GM12878 (cell line): Measurements from ENCODE around the gene SLFN11. TPM values are rescaled to one million over a fixed set of nuclear protein-coding genes. Genes with fewer than 3 reads are reported as not detected.

Source experiments
- ATAC-seq: fragments of 200-7000 bp; cut with Tn5 transposase; 3 replicates; pipeline ENCODE4 v1.9.1; 2020; ENCODE audit warnings: mild to moderate bottlenecking, moderate library complexity
- BruUV-seq: library from RNA; stranded (reverse); fragments of 400-500 nt; replicated peaks from 2 replicates; lab custom pipeline; 2021; lab: Mats Ljungman, UMichigan
- CTCF ChIA-PET: fragments of 300-600 bp; sonication (Branson Sonifier 250); formaldehyde crosslinking; extraction: SDS; loops from one replicate; lab custom pipeline; 2021; ENCODE audit warnings: inconsistent platforms; lab: Yijun Ruan, JAX
- POLR2A ChIA-PET: fragments of 350-600 bp; formaldehyde crosslinking; extraction: SDS; loops from one replicate; lab custom pipeline; 2021; ENCODE audit warnings: inconsistent platforms; lab: Charles Lee
- RAD21 ChIA-PET: fragments of 300-600 bp; sonication (Branson Sonifier 250); formaldehyde crosslinking; loops from one replicate; lab custom pipeline; 2023; ENCODE audit warnings: antibody characterized with exemption; ENCODE audit not compliant: unreplicated experiment; lab: Charles Lee
- SMC1A ChIA-PET: fragments of 300-600 bp; sonication (Branson Sonifier 250); formaldehyde crosslinking; loops from one replicate; lab custom pipeline; 2023; ENCODE audit not compliant: unreplicated experiment, uncharacterized antibody; lab: Charles Lee
- DNase-seq: peaks from one replicate; pipeline ENCODE4 v3.0.0-alpha.2; 2011; ENCODE audit warnings: low read depth, low spot score
- FAIRE-seq: peaks from 3 replicates; lab custom pipeline; 2011; peaks lifted over from hg19 to GRCh38; lab: Jason Lieb, UNC
- H2AFZ ChIP-seq: 2 replicates; pipeline ENCODE4 v1.6.0; 2011; ENCODE audit warnings: low read depth, low read length, control low read depth; ENCODE audit not compliant: control insufficient read depth
- H3K27ac ChIP-seq: 2 replicates; pipeline ENCODE4 v1.5.1; 2011; ENCODE audit warnings: control low read depth; ENCODE audit not compliant: control insufficient read depth, insufficient read depth
- H3K27me3 ChIP-seq, 2 experiments: replicated peaks in 1 of 2; 2 replicates each; pipeline versions ENCODE4 v1.6.0 to v1.6.1; 2011; ENCODE audit warnings: low read length in 1 of 2; ENCODE audit not compliant: control insufficient read depth in 2 of 2, insufficient read depth in 2 of 2
- H3K36me3 ChIP-seq, 2 experiments: 2 replicates each; pipeline ENCODE4 v1.5.1; 2011; ENCODE audit warnings: low read length in 1 of 2; ENCODE audit not compliant: control insufficient read depth in 2 of 2, insufficient read depth in 2 of 2
- H3K4me1 ChIP-seq: 2 replicates; pipeline ENCODE4 v1.6.1; 2011; ENCODE audit warnings: mild to moderate bottlenecking, low read length, moderate library complexity, mixed read lengths; ENCODE audit not compliant: control insufficient read depth, insufficient read depth
- H3K4me2 ChIP-seq: 2 replicates; pipeline ENCODE4 v1.6.0; 2011; ENCODE audit warnings: control low read depth; ENCODE audit not compliant: control insufficient read depth, insufficient read depth
- H3K4me3 ChIP-seq: fragments of 200-600 bp; sonication (generic); 2 replicates; pipeline ENCODE4 v1.5.1; 2016
- H3K79me2 ChIP-seq: 2 replicates; pipeline ENCODE4 v1.6.0; 2011; ENCODE audit warnings: low read length; ENCODE audit not compliant: control insufficient read depth, insufficient read depth
- H3K9ac ChIP-seq: 2 replicates; pipeline ENCODE4 v1.8.0; 2011; ENCODE audit warnings: low read length, control low read depth, mixed read lengths; ENCODE audit not compliant: control insufficient read depth, insufficient read depth
- H3K9me3 ChIP-seq: replicated peaks from 3 replicates; pipeline ENCODE4 v1.5.1; 2011; ENCODE audit warnings: mild to moderate bottlenecking, low read length; ENCODE audit not compliant: control insufficient read depth, insufficient read depth
- H4K20me1 ChIP-seq: 2 replicates; pipeline ENCODE4 v1.6.0; 2011; ENCODE audit not compliant: control insufficient read depth, insufficient read depth
- ASH2L ChIP-seq: fragments of 300-600, 200-600 bp; sonication (generic); IDR thresholded peaks from 2 replicates; pipeline ENCODE4 v1.6.1; 2017; ENCODE audit warnings: low read depth, mild to moderate bottlenecking, borderline replicate concordance
- FOS ChIP-seq: IDR thresholded peaks from 3 replicates; pipeline ENCODE4 v1.6.1; 2011; ENCODE audit warnings: borderline replicate concordance; ENCODE audit not compliant: insufficient read length; ENCODE audit errors: extremely low read depth
- SMAD1 ChIP-seq: fragments of 450-650 bp; IDR thresholded peaks from 2 replicates; pipeline ENCODE4 v1.6.1; 2018; ENCODE audit warnings: mild to moderate bottlenecking, low read depth; ENCODE audit not compliant: partially characterized antibody
- SP1 ChIP-seq: IDR thresholded peaks from one replicate; pipeline ENCODE4 v1.6.1; 2011; ENCODE audit warnings: low read depth, low read length
- STAT1 ChIP-seq: fragments of 450-650 bp; conservative IDR thresholded peaks from 2 replicates; pipeline ENCODE4 v1.6.1; 2014; ENCODE audit warnings: antibody characterized with exemption, mild to moderate bottlenecking
- ZBED1 ChIP-seq: IDR thresholded peaks from 2 replicates; pipeline ENCODE4 v1.6.1; 2016; ENCODE audit warnings: borderline replicate concordance
- ZSCAN29 ChIP-seq: fragments of 450-650 bp; IDR thresholded peaks from 2 replicates; pipeline ENCODE4 v1.6.1; 2017; ENCODE audit warnings: mild to moderate bottlenecking, moderate library complexity
- WGBS: methylation state at CpG from one replicate; pipeline ENCODE4 v1.1.6; 2016; ENCODE audit warnings: low lambda C conversion rate; ENCODE audit not compliant: insufficient replicate concordance, insufficient coverage; ENCODE audit errors: missing lambda C conversion rate; 5-methylcytosine and 5-hydroxymethylcytosine counted together
- in situ Hi-C: fragments of 300-500 bp; cut with MboI; formaldehyde crosslinking; loops from 9 replicates; pipeline ENCODE4 v1.14.3; 2018; ENCODE audit warnings: mixed read lengths
- intact Hi-C: fragments of 100-400 bp; cut with micrococcal nuclease; formaldehyde crosslinking; loops from one replicate; pipeline ENCODE4 v1.14.2; 2022; ENCODE audit not compliant: unreplicated experiment
- polyA plus RNA-seq, 11 experiments: library from polyadenylated mRNA; depleted of rRNA in 4 of 11; unstranded in 6 of 11; stranded (reverse) in 5 of 11; fragments of >200 nt; fragmentation: Nextera tagmentation in 4 of 11; fragmentation: Illumina TruSeq in 1 of 11; extraction: Ambion mirVana in 4 of 11; extraction: Trizol in 1 of 11; gene quantifications; 1 replicate in 1 of 11; 2 replicates in 10 of 11; pipeline versions ENCODE4 v1.2.1 to v1.2.3, GENCODE V29; 2011 to 2016; ENCODE audit warnings: inconsistent platforms in 2 of 11, missing spikeins in 2 of 11, low read depth in 1 of 11
- total RNA-seq, 4 experiments: library from RNA; depleted of rRNA in 3 of 4; stranded (reverse); fragments of >200 nt in 3 of 4; fragmentation: Illumina TruSeq in 1 of 4; extraction: Trizol in 1 of 4; gene quantifications; 2 replicates each; pipeline versions ENCODE4 v1.2.1 to v1.2.3, GENCODE V29; 2013 to 2021
- TF ChIP-seq, protein P1 (sequence below): fragments of 450-650 bp; conservative IDR thresholded peaks from 2 replicates; pipeline ENCODE4 v1.6.1; 2017; ENCODE audit warnings: mild to moderate bottlenecking, moderate library complexity
- TF ChIP-seq, protein P2 (sequence below): fragments of 150-350 bp; IDR thresholded peaks from 2 replicates; pipeline ENCODE4 v1.6.1; 2016; ENCODE audit warnings: low read depth, low read length
- TF ChIP-seq, protein P3 (sequence below): IDR thresholded peaks from 2 replicates; pipeline ENCODE4 v1.6.1; 2011; ENCODE audit warnings: borderline replicate concordance, low read depth, mild to moderate bottlenecking, moderate library complexity, low read length; ENCODE audit not compliant: insufficient read depth, poor library complexity, severe bottlenecking
- TF ChIP-seq, protein P4 (sequence below): IDR thresholded peaks from 2 replicates; pipeline ENCODE4 v1.6.1; 2012; ENCODE audit warnings: mild to moderate bottlenecking, low read depth, low read length

Gene SLFN11
- total and polyA plus RNA-seq, 10 of the 15 experiments (the other 5 are each of a cell fraction or from before 2014, with no cell fraction given), result 2.1 to 38.9 (median 30.6) TPM

DNA sequence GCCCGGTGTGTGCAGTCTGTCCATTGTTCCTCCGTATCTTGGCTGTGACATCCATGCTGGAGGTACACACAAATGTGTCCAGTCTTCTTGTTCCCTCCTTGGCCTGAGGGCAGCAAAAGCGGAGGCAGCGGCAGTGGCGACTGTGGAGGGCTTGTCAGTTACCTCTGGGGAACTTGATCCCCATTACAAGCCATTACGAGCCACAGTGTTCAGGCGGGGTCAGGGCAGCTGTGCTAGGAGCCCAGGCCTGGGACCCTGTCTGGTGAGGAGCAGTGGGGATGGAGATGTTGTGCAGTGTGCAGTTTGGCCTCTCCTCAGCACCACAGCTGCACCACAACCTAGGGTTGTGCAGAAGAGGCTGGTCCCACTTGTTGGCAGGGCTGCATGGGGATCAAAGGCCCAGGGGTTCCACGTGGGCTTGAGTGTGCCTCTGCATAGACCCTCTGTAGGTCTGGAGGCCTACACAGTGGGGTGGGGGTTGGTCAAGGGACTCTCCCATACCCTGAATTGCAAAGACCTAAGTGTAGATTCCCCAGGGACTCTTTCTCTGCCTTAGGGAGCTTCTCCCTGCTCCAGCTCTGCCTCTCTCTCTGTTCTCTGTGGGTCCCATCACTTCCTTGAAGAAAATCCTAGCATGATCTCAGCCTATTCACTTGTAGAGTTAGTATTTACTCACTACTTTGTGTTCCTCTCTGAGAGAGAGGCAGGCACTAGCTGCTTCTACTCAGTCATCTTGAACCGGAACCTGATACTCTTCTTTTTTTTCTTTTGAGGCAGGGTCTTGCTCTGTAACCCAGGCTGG, 58.8 kb downstream of the SLFN11 start:
- BruUV-seq, result no TSS peak
- 88% methylated on average over 9 of the region's 9 CpGs for WGBS
- ChIA-PET RAD21 (interaction anchor here (0.8 to 5.9 kb wide), 5 partner anchors 54 to 222 kb away, joined by 3 to 171 read pairs (median 15); partner anchors contain the start of gene SLFN12L), CTCF (interaction anchor here (1.6 to 6.7 kb wide), 3 partner anchors 140 to 239 kb away, joined by 3 to 321 read pairs (median 7); partner anchors contain the start of gene SLFN12L), SMC1A (interaction anchor here (0.6 to 9.1 kb wide), 5 partner anchors 12 to 222 kb away, joined by 3 to 251 read pairs (median 3); partner anchors contain the start of gene SLFN12L), POLR2A (interaction anchor here (1.4 kb wide), 1 partner anchor 220 kb away, joined by 4 read pairs; no protein-coding TSS in a partner anchor)
- Histone ChIP-seq H3K4me3 (no peak overlapping the region), H3K9ac (no peak overlapping the region), H4K20me1 (no peaks in the 10 kb centered on the region), H3K79me2 (no peaks in the 10 kb centered on the region), H3K4me1 (peaks cover 9% of the 10 kb centered on the region), H3K4me2 (no peak overlapping the region), H3K27ac (no peak overlapping the region), H2AFZ (no peak overlapping the region), H3K36me3 (no peaks in the 10 kb centered on the region), H3K9me3 (no peaks in the 10 kb centered on the region), H3K27me3 (no peaks in the 10 kb centered on the region)
- in situ Hi-C loops (loop anchor here (5.0 kb wide), 2 partner anchors 223 to 433 kb away; partner anchors contain the start of gene SLFN12L), intact Hi-C loops (no loop called here)
- ATAC-seq, result no peak
- no peak for FAIRE-seq
- TF ChIP-seq, protein P1, sequence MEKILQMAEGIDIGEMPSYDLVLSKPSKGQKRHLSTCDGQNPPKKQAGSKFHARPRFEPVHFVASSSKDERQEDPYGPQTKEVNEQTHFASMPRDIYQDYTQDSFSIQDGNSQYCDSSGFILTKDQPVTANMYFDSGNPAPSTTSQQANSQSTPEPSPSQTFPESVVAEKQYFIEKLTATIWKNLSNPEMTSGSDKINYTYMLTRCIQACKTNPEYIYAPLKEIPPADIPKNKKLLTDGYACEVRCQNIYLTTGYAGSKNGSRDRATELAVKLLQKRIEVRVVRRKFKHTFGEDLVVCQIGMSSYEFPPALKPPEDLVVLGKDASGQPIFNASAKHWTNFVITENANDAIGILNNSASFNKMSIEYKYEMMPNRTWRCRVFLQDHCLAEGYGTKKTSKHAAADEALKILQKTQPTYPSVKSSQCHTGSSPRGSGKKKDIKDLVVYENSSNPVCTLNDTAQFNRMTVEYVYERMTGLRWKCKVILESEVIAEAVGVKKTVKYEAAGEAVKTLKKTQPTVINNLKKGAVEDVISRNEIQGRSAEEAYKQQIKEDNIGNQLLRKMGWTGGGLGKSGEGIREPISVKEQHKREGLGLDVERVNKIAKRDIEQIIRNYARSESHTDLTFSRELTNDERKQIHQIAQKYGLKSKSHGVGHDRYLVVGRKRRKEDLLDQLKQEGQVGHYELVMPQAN, result no peak
- TF ChIP-seq, protein P2, sequence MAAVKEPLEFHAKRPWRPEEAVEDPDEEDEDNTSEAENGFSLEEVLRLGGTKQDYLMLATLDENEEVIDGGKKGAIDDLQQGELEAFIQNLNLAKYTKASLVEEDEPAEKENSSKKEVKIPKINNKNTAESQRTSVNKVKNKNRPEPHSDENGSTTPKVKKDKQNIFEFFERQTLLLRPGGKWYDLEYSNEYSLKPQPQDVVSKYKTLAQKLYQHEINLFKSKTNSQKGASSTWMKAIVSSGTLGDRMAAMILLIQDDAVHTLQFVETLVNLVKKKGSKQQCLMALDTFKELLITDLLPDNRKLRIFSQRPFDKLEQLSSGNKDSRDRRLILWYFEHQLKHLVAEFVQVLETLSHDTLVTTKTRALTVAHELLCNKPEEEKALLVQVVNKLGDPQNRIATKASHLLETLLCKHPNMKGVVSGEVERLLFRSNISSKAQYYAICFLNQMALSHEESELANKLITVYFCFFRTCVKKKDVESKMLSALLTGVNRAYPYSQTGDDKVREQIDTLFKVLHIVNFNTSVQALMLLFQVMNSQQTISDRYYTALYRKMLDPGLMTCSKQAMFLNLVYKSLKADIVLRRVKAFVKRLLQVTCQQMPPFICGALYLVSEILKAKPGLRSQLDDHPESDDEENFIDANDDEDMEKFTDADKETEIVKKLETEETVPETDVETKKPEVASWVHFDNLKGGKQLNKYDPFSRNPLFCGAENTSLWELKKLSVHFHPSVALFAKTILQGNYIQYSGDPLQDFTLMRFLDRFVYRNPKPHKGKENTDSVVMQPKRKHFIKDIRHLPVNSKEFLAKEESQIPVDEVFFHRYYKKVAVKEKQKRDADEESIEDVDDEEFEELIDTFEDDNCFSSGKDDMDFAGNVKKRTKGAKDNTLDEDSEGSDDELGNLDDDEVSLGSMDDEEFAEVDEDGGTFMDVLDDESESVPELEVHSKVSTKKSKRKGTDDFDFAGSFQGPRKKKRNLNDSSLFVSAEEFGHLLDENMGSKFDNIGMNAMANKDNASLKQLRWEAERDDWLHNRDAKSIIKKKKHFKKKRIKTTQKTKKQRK, result no peak
- TF ChIP-seq SP1, result no peak
- TF ChIP-seq, protein P3, sequence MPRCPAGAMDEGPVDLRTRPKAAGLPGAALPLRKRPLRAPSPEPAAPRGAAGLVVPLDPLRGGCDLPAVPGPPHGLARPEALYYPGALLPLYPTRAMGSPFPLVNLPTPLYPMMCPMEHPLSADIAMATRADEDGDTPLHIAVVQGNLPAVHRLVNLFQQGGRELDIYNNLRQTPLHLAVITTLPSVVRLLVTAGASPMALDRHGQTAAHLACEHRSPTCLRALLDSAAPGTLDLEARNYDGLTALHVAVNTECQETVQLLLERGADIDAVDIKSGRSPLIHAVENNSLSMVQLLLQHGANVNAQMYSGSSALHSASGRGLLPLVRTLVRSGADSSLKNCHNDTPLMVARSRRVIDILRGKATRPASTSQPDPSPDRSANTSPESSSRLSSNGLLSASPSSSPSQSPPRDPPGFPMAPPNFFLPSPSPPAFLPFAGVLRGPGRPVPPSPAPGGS, result no peak
- no peak for TF ChIP-seq ZBED1
- no peak for TF ChIP-seq STAT1
- TF ChIP-seq ZSCAN29, result no peak
- TF ChIP-seq FOS, result no peak
- no peak for TF ChIP-seq SMAD1
- TF ChIP-seq ASH2L, result no peak
- TF ChIP-seq, protein P4, sequence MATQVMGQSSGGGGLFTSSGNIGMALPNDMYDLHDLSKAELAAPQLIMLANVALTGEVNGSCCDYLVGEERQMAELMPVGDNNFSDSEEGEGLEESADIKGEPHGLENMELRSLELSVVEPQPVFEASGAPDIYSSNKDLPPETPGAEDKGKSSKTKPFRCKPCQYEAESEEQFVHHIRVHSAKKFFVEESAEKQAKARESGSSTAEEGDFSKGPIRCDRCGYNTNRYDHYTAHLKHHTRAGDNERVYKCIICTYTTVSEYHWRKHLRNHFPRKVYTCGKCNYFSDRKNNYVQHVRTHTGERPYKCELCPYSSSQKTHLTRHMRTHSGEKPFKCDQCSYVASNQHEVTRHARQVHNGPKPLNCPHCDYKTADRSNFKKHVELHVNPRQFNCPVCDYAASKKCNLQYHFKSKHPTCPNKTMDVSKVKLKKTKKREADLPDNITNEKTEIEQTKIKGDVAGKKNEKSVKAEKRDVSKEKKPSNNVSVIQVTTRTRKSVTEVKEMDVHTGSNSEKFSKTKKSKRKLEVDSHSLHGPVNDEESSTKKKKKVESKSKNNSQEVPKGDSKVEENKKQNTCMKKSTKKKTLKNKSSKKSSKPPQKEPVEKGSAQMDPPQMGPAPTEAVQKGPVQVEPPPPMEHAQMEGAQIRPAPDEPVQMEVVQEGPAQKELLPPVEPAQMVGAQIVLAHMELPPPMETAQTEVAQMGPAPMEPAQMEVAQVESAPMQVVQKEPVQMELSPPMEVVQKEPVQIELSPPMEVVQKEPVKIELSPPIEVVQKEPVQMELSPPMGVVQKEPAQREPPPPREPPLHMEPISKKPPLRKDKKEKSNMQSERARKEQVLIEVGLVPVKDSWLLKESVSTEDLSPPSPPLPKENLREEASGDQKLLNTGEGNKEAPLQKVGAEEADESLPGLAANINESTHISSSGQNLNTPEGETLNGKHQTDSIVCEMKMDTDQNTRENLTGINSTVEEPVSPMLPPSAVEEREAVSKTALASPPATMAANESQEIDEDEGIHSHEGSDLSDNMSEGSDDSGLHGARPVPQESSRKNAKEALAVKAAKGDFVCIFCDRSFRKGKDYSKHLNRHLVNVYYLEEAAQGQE, result no peak
- DNase-seq, result no peak
